HepG2 (cell line): Measurements from ENCODE around the gene RPS2. TPM values are rescaled to one million over a fixed set of nuclear protein-coding genes. Genes with fewer than 3 reads are reported as not detected.

ENCODE experiments used
- ARNTL ChIP-seq: sonication (generic); formaldehyde crosslinking; IDR thresholded peaks from 2 replicates; pipeline ENCODE4 v1.4.0; 2020; ENCODE audit warnings: mild to moderate bottlenecking, missing genetic modification reagents
- ATAD3A ChIP-seq: sonication (generic); formaldehyde crosslinking; IDR thresholded peaks from 2 replicates; pipeline ENCODE4 v1.4.0; 2020; ENCODE audit warnings: missing genetic modification reagents
- ATF1 ChIP-seq: IDR thresholded peaks from 2 replicates; pipeline ENCODE4 v1.6.1; 2016; ENCODE audit warnings: mild to moderate bottlenecking, control low read depth
- KAT2B ChIP-seq: fragments of 150-350 bp; IDR thresholded peaks from 2 replicates; pipeline ENCODE4 v1.6.1; 2014; ENCODE audit warnings: low read depth, low read length, borderline replicate concordance
- NR0B2 ChIP-seq: sonication (generic); formaldehyde crosslinking; IDR thresholded peaks from 2 replicates; pipeline ENCODE4 v1.4.0; 2020; ENCODE audit warnings: mild to moderate bottlenecking, missing genetic modification reagents
- RAD21 ChIP-seq: fragments of 450-650 bp; formaldehyde crosslinking; IDR thresholded peaks from 2 replicates; pipeline ENCODE4 v1.5.0; 2020; ENCODE audit warnings: mild to moderate bottlenecking
- SIN3B ChIP-seq: fragments of 150-350 bp; IDR thresholded peaks from 2 replicates; pipeline ENCODE4 v1.6.1; 2014; ENCODE audit warnings: low read length
- TGIF2 ChIP-seq: IDR thresholded peaks from 2 replicates; pipeline ENCODE4 v1.6.1; 2016; ENCODE audit warnings: control low read depth, missing compliant biosample characterization
- THAP9 ChIP-seq: sonication (generic); formaldehyde crosslinking; IDR thresholded peaks from 2 replicates; pipeline ENCODE4; 2020; ENCODE audit warnings: missing genetic modification reagents, mild to moderate bottlenecking, borderline replicate concordance
- ZNF33A ChIP-seq: sonication (generic); formaldehyde crosslinking; IDR thresholded peaks from 2 replicates; pipeline ENCODE4 v1.5.1; 2020; ENCODE audit warnings: missing genetic modification reagents, mild to moderate bottlenecking, moderate library complexity, borderline replicate concordance
- ZNF703 ChIP-seq: sonication (generic); formaldehyde crosslinking; IDR thresholded peaks from 2 replicates; pipeline ENCODE4 v1.5.1; 2020; ENCODE audit warnings: missing genetic modification reagents, mild to moderate bottlenecking, moderate library complexity, borderline replicate concordance
- ZZZ3 ChIP-seq: sonication (generic); formaldehyde crosslinking; IDR thresholded peaks from 2 replicates; pipeline ENCODE4 v1.4.0; 2020; ENCODE audit warnings: missing genetic modification reagents, mild to moderate bottlenecking, borderline replicate concordance
- polyA plus RNA-seq, 8 experiments: library from polyadenylated mRNA; depleted of rRNA in 3 of 8; stranded (reverse) in 7 of 8; unstranded in 1 of 8; fragments of >200 nt; fragmentation: Illumina TruSeq in 4 of 8; extraction: Trizol in 4 of 8; gene quantifications; 2 replicates each; pipeline versions ENCODE4 v1.2.1 to v1.2.3, GENCODE V29; 2011 to 2016; ENCODE audit warnings: low read depth in 4 of 8, missing spikeins in 1 of 8, mixed read lengths in 1 of 8; ENCODE audit not compliant: insufficient read depth in 1 of 8
- total RNA-seq, 5 experiments: library from RNA; depleted of rRNA; stranded (reverse); fragments of >200 nt; fragmentation: Illumina TruSeq; extraction: Trizol; gene quantifications; 2 replicates each; pipeline ENCODE4 v1.2.3, GENCODE V29; 2016; ENCODE audit warnings: low read depth in 1 of 5
- TF ChIP-seq, protein P1 (sequence below), 2 experiments: sonication (generic) in 1 of 2; formaldehyde crosslinking in 1 of 2; IDR thresholded peaks; 2 replicates each; pipeline versions ENCODE4 v1.6.1 to v1.9.0; 2014 to 2022; ENCODE audit warnings: antibody characterized with exemption in 1 of 2, borderline replicate concordance in 1 of 2, inconsistent platforms in 1 of 2, low read depth in 1 of 2, missing genetic modification reagents in 1 of 2
- TF ChIP-seq, protein P2 (sequence below): sonication (generic); formaldehyde crosslinking; IDR thresholded peaks from 2 replicates; pipeline ENCODE4 v1.5.0; 2020; ENCODE audit warnings: mild to moderate bottlenecking, missing genetic modification reagents, borderline replicate concordance

RPS2 gene
- total and polyA plus RNA-seq, 2 of the 13 experiments (the other 11 are each of a cell fraction or from before 2014, with no cell fraction given), result 1,908 to 4,514 TPM

DNA sequence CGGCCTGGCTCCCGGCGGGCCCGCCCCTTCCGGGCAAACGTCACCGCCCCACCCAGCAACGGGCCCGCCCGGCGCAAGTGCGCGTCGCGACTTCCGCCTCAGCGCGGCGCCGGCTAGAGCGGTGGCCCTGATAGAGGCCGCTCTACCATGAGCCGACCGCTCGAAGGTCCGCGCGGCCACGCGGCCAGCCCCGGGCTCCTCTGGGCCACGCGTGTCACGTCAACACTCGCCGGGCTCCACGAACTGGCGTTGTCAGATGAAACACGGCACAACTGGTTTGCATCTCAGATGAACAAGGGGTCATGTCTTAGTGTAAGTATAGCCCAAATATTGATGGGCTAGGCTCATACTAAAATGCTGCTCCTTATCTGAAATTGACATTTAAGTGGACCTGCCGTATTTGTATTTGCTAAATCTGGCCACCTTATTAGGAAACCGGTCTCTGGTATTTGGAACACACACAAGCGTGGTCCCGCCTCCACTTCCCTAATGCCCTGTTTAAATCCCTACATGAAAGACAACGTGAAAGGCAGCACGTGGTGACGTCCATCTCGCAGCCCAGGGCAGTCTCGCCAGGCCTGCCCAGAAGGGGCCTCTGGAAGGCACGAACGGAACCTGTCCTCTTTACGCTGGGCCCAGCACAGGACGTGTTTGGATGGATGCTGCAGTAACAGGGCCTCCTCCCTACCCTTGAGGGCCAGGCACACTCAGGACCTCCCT, 45.3 kb upstream of the RPS2 start, which contains the start of gene ZNF598 (continued):
- TF ChIP-seq ZNF703 (CRISPR knock-in tag) (no peak), THAP9 (peak; percentile 52; the same call in 1 of the 2 replicates), ATAD3A (CRISPR knock-in tag) (no peak), ARNTL (CRISPR knock-in tag) (peak; percentile 43; the same call in 1 of the 2 replicates), ATF1 (no peak), SIN3B (0 out of 2 replicates have a peak, but pooled peaks have one; percentile 34), KAT2B (no peak), ZNF33A (CRISPR knock-in tag) (no peak), RAD21 (CRISPR knock-in tag) (peak; percentile 41; the same call in 1 of the 2 replicates), TGIF2 (CRISPR knock-in tag) (peak; percentile 67; the same call in 1 of the 2 replicates), ZZZ3 (CRISPR knock-in tag) (no peak; the same call in 1 of the 2 replicates), NR0B2 (CRISPR knock-in tag) (0 out of 2 replicates have a peak, but pooled peaks have one; percentile 61)
- TF ChIP-seq, protein P1, sequence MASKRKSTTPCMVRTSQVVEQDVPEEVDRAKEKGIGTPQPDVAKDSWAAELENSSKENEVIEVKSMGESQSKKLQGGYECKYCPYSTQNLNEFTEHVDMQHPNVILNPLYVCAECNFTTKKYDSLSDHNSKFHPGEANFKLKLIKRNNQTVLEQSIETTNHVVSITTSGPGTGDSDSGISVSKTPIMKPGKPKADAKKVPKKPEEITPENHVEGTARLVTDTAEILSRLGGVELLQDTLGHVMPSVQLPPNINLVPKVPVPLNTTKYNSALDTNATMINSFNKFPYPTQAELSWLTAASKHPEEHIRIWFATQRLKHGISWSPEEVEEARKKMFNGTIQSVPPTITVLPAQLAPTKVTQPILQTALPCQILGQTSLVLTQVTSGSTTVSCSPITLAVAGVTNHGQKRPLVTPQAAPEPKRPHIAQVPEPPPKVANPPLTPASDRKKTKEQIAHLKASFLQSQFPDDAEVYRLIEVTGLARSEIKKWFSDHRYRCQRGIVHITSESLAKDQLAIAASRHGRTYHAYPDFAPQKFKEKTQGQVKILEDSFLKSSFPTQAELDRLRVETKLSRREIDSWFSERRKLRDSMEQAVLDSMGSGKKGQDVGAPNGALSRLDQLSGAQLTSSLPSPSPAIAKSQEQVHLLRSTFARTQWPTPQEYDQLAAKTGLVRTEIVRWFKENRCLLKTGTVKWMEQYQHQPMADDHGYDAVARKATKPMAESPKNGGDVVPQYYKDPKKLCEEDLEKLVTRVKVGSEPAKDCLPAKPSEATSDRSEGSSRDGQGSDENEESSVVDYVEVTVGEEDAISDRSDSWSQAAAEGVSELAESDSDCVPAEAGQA (IDR thresholded peaks at IDR 0.05; ENCODE audit: low read depth), result peak; percentile 36; the same call in 1 of the 2 replicates
- TF ChIP-seq, protein P1 (CRISPR knock-in tag; IDR thresholded peaks at IDR 0.05; ENCODE audit: borderline replicate concordance), result no peak
- TF ChIP-seq, protein P2, sequence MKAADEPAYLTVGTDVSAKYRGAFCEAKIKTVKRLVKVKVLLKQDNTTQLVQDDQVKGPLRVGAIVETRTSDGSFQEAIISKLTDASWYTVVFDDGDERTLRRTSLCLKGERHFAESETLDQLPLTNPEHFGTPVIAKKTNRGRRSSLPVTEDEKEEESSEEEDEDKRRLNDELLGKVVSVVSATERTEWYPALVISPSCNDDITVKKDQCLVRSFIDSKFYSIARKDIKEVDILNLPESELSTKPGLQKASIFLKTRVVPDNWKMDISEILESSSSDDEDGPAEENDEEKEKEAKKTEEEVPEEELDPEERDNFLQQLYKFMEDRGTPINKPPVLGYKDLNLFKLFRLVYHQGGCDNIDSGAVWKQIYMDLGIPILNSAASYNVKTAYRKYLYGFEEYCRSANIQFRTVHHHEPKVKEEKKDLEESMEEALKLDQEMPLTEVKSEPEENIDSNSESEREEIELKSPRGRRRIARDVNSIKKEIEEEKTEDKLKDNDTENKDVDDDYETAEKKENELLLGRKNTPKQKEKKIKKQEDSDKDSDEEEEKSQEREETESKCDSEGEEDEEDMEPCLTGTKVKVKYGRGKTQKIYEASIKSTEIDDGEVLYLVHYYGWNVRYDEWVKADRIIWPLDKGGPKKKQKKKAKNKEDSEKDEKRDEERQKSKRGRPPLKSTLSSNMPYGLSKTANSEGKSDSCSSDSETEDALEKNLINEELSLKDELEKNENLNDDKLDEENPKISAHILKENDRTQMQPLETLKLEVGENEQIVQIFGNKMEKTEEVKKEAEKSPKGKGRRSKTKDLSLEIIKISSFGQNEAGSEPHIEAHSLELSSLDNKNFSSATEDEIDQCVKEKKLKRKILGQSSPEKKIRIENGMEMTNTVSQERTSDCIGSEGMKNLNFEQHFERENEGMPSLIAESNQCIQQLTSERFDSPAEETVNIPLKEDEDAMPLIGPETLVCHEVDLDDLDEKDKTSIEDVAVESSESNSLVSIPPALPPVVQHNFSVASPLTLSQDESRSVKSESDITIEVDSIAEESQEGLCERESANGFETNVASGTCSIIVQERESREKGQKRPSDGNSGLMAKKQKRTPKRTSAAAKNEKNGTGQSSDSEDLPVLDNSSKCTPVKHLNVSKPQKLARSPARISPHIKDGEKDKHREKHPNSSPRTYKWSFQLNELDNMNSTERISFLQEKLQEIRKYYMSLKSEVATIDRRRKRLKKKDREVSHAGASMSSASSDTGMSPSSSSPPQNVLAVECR (CRISPR knock-in tag), result peak; percentile 91
